ENCODE results near the gene ENC1. TPM values are rescaled to one million over a fixed set of nuclear protein-coding genes. Genes with fewer than 3 reads are reported as not detected.

Gene ENC1
- polyA plus RNA-seq, 1 of the 3 experiments (the other 2 are of a cell fraction): 20.3 TPM

DNA sequence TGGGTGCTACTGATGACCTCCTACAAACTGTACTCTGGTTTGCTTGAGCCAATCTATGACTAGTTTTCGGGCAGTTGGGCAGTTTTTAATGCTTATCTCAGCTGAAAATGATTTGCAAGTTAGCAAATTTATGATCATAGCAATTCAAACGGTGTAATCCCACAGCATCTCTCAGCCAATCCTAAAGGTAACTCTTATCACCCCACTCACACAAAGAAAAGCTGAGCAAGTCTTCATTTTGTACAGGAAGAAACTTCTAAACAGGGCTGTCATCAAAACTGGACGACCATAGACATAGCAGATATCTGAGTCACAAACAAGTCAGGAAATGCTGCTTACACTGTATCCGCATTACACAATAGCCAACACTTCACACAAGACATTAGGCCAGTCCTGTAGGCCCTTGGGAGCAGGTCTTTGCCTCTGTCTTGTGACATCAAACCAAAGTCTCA is 2.6 kb upstream of the ENC1 start:
- CTCF ChIA-PET: interaction anchor here (0.7 to 9.2 kb wide), 20 partner anchors 10 to 1052 kb away, joined by 3 to 124 read pairs (median 4); no protein-coding TSS in a partner anchor
- peak overlapping the region; percentile 93 for H2AFZ ChIP-seq (ENCODE audit: low read depth)
- H3K27me3 ChIP-seq (ENCODE audit: insufficient read depth): no peaks in the 10 kb centered on the region
- peaks cover 25 to 28% of the 10 kb centered on the region in 2 experiments for H3K4me1 ChIP-seq (ENCODE audit: control insufficient read depth in 1 of 2, insufficient read depth in 2 of 2, low read depth in 1 of 2, low read length in 1 of 2)
- H3K79me2 ChIP-seq (ENCODE audit: insufficient read depth): peaks cover 22% of the 10 kb centered on the region
- WGBS (ENCODE audit: low lambda C conversion rate): 26% methylated on average over 4 of the region's 4 CpGs
- peaks cover 8% of the 10 kb centered on the region for H4K20me1 ChIP-seq (ENCODE audit: insufficient read depth)
- POLR2A ChIA-PET: no interaction called here
- peak overlapping the region; percentile 39 to 90; a peak in 3 of 4 replicates for H3K27ac ChIP-seq (ENCODE audit: low read depth in 2 of 2, low read length in 1 of 2)
- peak overlapping the region; percentile 31; the same call in 1 of the 2 replicates for H3K9ac ChIP-seq
- no peaks in the 10 kb centered on the region for H3K36me3 ChIP-seq (replicated peaks in 1 of 2; ENCODE audit: control insufficient read depth in 1 of 2, insufficient read depth in 2 of 2, low read length in 1 of 2)
- peak overlapping the region; percentile 1; the same call in 1 of the 2 replicates for H3K4me2 ChIP-seq
- H3K4me3 ChIP-seq (ENCODE audit: low read depth in 2 of 2, low read length in 1 of 2): no peak overlapping the region
- no peaks in the 10 kb centered on the region for H3K9me3 ChIP-seq
- H3K9me2 ChIP-seq: no peaks in the 10 kb centered on the region
- peaks cover 38% of the 10 kb centered on the region for H3F3A ChIP-seq (replicated peaks; ENCODE audit: insufficient read depth)
- DNase-seq: no peak
- TF ChIP-seq, protein P1, sequence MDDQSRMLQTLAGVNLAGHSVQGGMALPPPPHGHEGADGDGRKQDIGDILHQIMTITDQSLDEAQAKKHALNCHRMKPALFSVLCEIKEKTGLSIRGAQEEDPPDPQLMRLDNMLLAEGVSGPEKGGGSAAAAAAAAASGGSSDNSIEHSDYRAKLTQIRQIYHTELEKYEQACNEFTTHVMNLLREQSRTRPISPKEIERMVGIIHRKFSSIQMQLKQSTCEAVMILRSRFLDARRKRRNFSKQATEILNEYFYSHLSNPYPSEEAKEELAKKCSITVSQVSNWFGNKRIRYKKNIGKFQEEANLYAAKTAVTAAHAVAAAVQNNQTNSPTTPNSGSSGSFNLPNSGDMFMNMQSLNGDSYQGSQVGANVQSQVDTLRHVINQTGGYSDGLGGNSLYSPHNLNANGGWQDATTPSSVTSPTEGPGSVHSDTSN (IDR thresholded peaks at IDR 0.05): peak; percentile 34; the same call in 1 of the 2 replicates
- TF ChIP-seq TEAD4 (IDR thresholded peaks at IDR 0.05; ENCODE audit: borderline replicate concordance, insufficient read depth): no peak
- no peak for TF ChIP-seq RCOR1 (IDR thresholded peaks at IDR 0.05; ENCODE audit: low read length)
- no peak for TF ChIP-seq FOXM1 (IDR thresholded peaks at IDR 0.05; ENCODE audit: low read depth)
- TF ChIP-seq, protein P2, sequence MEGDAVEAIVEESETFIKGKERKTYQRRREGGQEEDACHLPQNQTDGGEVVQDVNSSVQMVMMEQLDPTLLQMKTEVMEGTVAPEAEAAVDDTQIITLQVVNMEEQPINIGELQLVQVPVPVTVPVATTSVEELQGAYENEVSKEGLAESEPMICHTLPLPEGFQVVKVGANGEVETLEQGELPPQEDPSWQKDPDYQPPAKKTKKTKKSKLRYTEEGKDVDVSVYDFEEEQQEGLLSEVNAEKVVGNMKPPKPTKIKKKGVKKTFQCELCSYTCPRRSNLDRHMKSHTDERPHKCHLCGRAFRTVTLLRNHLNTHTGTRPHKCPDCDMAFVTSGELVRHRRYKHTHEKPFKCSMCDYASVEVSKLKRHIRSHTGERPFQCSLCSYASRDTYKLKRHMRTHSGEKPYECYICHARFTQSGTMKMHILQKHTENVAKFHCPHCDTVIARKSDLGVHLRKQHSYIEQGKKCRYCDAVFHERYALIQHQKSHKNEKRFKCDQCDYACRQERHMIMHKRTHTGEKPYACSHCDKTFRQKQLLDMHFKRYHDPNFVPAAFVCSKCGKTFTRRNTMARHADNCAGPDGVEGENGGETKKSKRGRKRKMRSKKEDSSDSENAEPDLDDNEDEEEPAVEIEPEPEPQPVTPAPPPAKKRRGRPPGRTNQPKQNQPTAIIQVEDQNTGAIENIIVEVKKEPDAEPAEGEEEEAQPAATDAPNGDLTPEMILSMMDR (IDR thresholded peaks at IDR 0.05): no peak
- no peak for TF ChIP-seq POLR2AphosphoS5 (IDR thresholded peaks at IDR 0.05; ENCODE audit: low read depth, low read length)
- no peak for TF ChIP-seq NRF1 (IDR thresholded peaks at IDR 0.05; ENCODE audit: low read depth, low read length)
- no peak for TF ChIP-seq SMC3 (IDR thresholded peaks at IDR 0.05; ENCODE audit: low read depth, low read length)
- no peak for TF ChIP-seq RXRA (IDR thresholded peaks at IDR 0.05; ENCODE audit: borderline replicate concordance, low read depth)
- TF ChIP-seq GABPA (IDR thresholded peaks at IDR 0.05; ENCODE audit: low read depth): no peak
- TF ChIP-seq YY1 (IDR thresholded peaks at IDR 0.05; ENCODE audit: low read depth): no peak
- TF ChIP-seq EP300 (IDR thresholded peaks at IDR 0.05; ENCODE audit: borderline replicate concordance in 1 of 2, low read depth in 1 of 2, low read length in 1 of 2): 0 out of 4 replicates have a peak, but pooled peaks of 1 of the 2 experiments have one; percentile 37
- TF ChIP-seq FOSL2 (IDR thresholded peaks at IDR 0.05; ENCODE audit: borderline replicate concordance, low read depth): peak; percentile 72; the same call in 1 of the 2 replicates
- no peak; the same call in 1 of the 2 replicates for TF ChIP-seq NFIC (IDR thresholded peaks at IDR 0.05; ENCODE audit: borderline replicate concordance)
- no peak for TF ChIP-seq EZH2phosphoT487 (IDR thresholded peaks at IDR 0.05; ENCODE audit: borderline replicate concordance, low read depth)
- TF ChIP-seq, protein P3, sequence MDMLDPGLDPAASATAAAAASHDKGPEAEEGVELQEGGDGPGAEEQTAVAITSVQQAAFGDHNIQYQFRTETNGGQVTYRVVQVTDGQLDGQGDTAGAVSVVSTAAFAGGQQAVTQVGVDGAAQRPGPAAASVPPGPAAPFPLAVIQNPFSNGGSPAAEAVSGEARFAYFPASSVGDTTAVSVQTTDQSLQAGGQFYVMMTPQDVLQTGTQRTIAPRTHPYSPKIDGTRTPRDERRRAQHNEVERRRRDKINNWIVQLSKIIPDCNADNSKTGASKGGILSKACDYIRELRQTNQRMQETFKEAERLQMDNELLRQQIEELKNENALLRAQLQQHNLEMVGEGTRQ (IDR thresholded peaks at IDR 0.05; ENCODE audit: borderline replicate concordance, low read depth, low read length): no peak
- TF ChIP-seq RAD21 (IDR thresholded peaks at IDR 0.05; ENCODE audit: low read length): no peak
- no peak for TF ChIP-seq MXI1 (IDR thresholded peaks at IDR 0.05; ENCODE audit: low read depth, low read length)
- peak; percentile 48; the same call in 1 of the 2 replicates for TF ChIP-seq TCF12 (IDR thresholded peaks at IDR 0.05)
- TF ChIP-seq, protein P4, sequence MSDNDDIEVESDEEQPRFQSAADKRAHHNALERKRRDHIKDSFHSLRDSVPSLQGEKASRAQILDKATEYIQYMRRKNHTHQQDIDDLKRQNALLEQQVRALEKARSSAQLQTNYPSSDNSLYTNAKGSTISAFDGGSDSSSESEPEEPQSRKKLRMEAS (IDR thresholded peaks at IDR 0.05; ENCODE audit: low read depth): peak; percentile 60; the same call in 1 of the 2 replicates
- TF ChIP-seq, protein P5, sequence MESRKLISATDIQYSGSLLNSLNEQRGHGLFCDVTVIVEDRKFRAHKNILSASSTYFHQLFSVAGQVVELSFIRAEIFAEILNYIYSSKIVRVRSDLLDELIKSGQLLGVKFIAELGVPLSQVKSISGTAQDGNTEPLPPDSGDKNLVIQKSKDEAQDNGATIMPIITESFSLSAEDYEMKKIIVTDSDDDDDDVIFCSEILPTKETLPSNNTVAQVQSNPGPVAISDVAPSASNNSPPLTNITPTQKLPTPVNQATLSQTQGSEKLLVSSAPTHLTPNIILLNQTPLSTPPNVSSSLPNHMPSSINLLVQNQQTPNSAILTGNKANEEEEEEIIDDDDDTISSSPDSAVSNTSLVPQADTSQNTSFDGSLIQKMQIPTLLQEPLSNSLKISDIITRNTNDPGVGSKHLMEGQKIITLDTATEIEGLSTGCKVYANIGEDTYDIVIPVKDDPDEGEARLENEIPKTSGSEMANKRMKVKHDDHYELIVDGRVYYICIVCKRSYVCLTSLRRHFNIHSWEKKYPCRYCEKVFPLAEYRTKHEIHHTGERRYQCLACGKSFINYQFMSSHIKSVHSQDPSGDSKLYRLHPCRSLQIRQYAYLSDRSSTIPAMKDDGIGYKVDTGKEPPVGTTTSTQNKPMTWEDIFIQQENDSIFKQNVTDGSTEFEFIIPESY (IDR thresholded peaks at IDR 0.05; ENCODE audit: borderline replicate concordance, low read depth): no peak
- TF ChIP-seq GATA2 (CRISPR knock-in tag; IDR thresholded peaks at IDR 0.05): no peak
- peak; percentile 54; the same call in 1 of the 2 replicates for TF ChIP-seq ELF1 (IDR thresholded peaks at IDR 0.05)
- TF ChIP-seq MEF2A (IDR thresholded peaks at IDR 0.05; ENCODE audit: borderline replicate concordance, low read depth): no peak
- TF ChIP-seq CHD2 (IDR thresholded peaks at IDR 0.05; ENCODE audit: low read length, partially characterized antibody): no peak
- TF ChIP-seq, protein P6, sequence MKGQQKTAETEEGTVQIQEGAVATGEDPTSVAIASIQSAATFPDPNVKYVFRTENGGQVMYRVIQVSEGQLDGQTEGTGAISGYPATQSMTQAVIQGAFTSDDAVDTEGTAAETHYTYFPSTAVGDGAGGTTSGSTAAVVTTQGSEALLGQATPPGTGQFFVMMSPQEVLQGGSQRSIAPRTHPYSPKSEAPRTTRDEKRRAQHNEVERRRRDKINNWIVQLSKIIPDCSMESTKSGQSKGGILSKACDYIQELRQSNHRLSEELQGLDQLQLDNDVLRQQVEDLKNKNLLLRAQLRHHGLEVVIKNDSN (IDR thresholded peaks at IDR 0.05; ENCODE audit: borderline replicate concordance, low read depth): no peak
- TF ChIP-seq FOXJ3 (CRISPR knock-in tag; IDR thresholded peaks at IDR 0.05): no peak
